Trophoblast cell (in vitro differentiated cells and primary cell): ENCODE data around the gene TACR1.

Experiments used
- DNase-seq, 2 donors: peaks; one replicate each; pipeline ENCODE4 v3.0.0-alpha.2; 2016
- H2AFZ ChIP-seq: 2 replicates; pipeline ENCODE4 v1.6.1; 2013; ENCODE audit warnings: low read length, moderate library complexity, mild to moderate bottlenecking; ENCODE audit not compliant: insufficient read depth, poor library complexity
- H2AK5ac ChIP-seq: 2 replicates; pipeline ENCODE4 v1.6.1; 2013; ENCODE audit warnings: mild to moderate bottlenecking, low read length
- H2BK120ac ChIP-seq: 2 replicates; pipeline ENCODE4 v1.6.1; 2013; ENCODE audit warnings: low read length, mild to moderate bottlenecking, moderate library complexity; ENCODE audit not compliant: insufficient read depth, poor library complexity
- H2BK12ac ChIP-seq: 2 replicates; pipeline ENCODE4 v1.6.1; 2013; ENCODE audit warnings: mild to moderate bottlenecking, low read length, moderate library complexity
- H2BK5ac ChIP-seq: 2 replicates; pipeline ENCODE4 v1.6.1; 2013; ENCODE audit warnings: low read length, low read depth, moderate library complexity, mild to moderate bottlenecking; ENCODE audit not compliant: poor library complexity
- H3K14ac ChIP-seq: 2 replicates; pipeline ENCODE4 v1.6.1; 2013; ENCODE audit warnings: mild to moderate bottlenecking, low read length
- H3K18ac ChIP-seq: 2 replicates; pipeline ENCODE4 v1.6.1; 2013; ENCODE audit warnings: mild to moderate bottlenecking, low read length
- H3K23ac ChIP-seq: 2 replicates; pipeline ENCODE4 v1.6.1; 2013; ENCODE audit warnings: low read length
- H3K27ac ChIP-seq: 2 replicates; pipeline ENCODE4 v1.5.1; 2013; ENCODE audit warnings: low read depth, mild to moderate bottlenecking, inconsistent platforms, low read length, moderate library complexity
- H3K27me3 ChIP-seq: 2 replicates; pipeline ENCODE4 v1.6.1; 2013; ENCODE audit warnings: inconsistent platforms, mild to moderate bottlenecking, low read length, moderate library complexity; ENCODE audit not compliant: insufficient read depth
- H3K36me3 ChIP-seq, 2 experiments: 1 replicate in 1 of 2; 2 replicates in 1 of 2; pipeline ENCODE4 v1.6.1; 2013; ENCODE audit warnings: low read length in 2 of 2, mild to moderate bottlenecking in 2 of 2, moderate library complexity in 1 of 2; ENCODE audit not compliant: insufficient read depth in 2 of 2, control insufficient read depth in 1 of 2
- H3K4ac ChIP-seq: 2 replicates; pipeline ENCODE4 v1.6.1; 2013; ENCODE audit warnings: low read depth, mild to moderate bottlenecking, low read length, moderate library complexity
- H3K4me1 ChIP-seq, 2 experiments: 1 replicate in 1 of 2; 2 replicates in 1 of 2; pipeline ENCODE4 v1.6.1; 2013; ENCODE audit warnings: low read length in 2 of 2, mild to moderate bottlenecking in 2 of 2, moderate library complexity in 1 of 2; ENCODE audit not compliant: insufficient read depth in 2 of 2, control insufficient read depth in 1 of 2
- H3K4me2 ChIP-seq: 2 replicates; pipeline ENCODE4 v1.6.1; 2013; ENCODE audit warnings: inconsistent platforms, mild to moderate bottlenecking, low read length, moderate library complexity
- H3K4me3 ChIP-seq: 2 replicates; pipeline ENCODE4 v1.5.1; 2013; ENCODE audit warnings: mild to moderate bottlenecking, low read depth, low read length, inconsistent platforms
- H3K79me1 ChIP-seq: one replicate; pipeline ENCODE4 v1.6.1; 2013; ENCODE audit warnings: low read length
- H3K79me2 ChIP-seq: 2 replicates; pipeline ENCODE4 v1.6.1; 2013; ENCODE audit warnings: low read length, mild to moderate bottlenecking; ENCODE audit not compliant: control insufficient read depth, insufficient read depth, poor library complexity
- H3K9ac ChIP-seq: 2 replicates; pipeline ENCODE4 v1.6.1; 2013; ENCODE audit warnings: mild to moderate bottlenecking, low read length
- H3K9me3 ChIP-seq: 2 replicates; pipeline ENCODE4 v1.6.1; 2013; ENCODE audit warnings: low read depth, mild to moderate bottlenecking, control low read depth, inconsistent platforms, low read length; ENCODE audit not compliant: insufficient read depth
- H4K12ac ChIP-seq: 2 replicates; pipeline ENCODE4 v1.6.1; 2013; ENCODE audit warnings: low read depth, mild to moderate bottlenecking, low read length, moderate library complexity
- H4K8ac ChIP-seq: 2 replicates; pipeline ENCODE4 v1.6.1; 2013; ENCODE audit warnings: low read depth, mild to moderate bottlenecking, low read length, moderate library complexity
- H4K91ac ChIP-seq: one replicate; pipeline ENCODE4 v1.6.1; 2013; ENCODE audit warnings: low read depth, mild to moderate bottlenecking, low read length, moderate library complexity
- WGBS: extraction: QIAGEN DNeasy Blood & Tissue Kit; methylation state at CpG from one replicate; pipeline ENCODE4 v1.1.7; 2013; ENCODE audit warnings: missing lambda C conversion rate; ENCODE audit not compliant: insufficient read length, insufficient coverage; ENCODE audit errors: extremely low coverage; 5-methylcytosine and 5-hydroxymethylcytosine counted together

The TACR1 gene

GRCh38 chr2:75087736-75088135 is 111.6 kb downstream of the TACR1 start:
- no peak overlapping the region for H2AK5ac ChIP-seq
- H3K4ac ChIP-seq = no peak overlapping the region
- no peak overlapping the region for H3K4me3 ChIP-seq
- no peak overlapping the region for H4K91ac ChIP-seq
- H3K9me3 ChIP-seq = no peaks in the 10 kb centered on the region
- peaks cover 2% of the 10 kb centered on the region for H3K79me2 ChIP-seq
- H2BK5ac ChIP-seq = no peak overlapping the region
- no peak overlapping the region for H3K14ac ChIP-seq
- H3K4me1 ChIP-seq = peaks cover 0 to 4% of the 10 kb centered on the region in 2 experiments
- H2BK12ac ChIP-seq = no peak overlapping the region
- H3K4me2 ChIP-seq = no peak overlapping the region
- H2BK120ac ChIP-seq = no peak overlapping the region
- no peaks in the 10 kb centered on the region for H3K27me3 ChIP-seq
- H3K23ac ChIP-seq = no peak overlapping the region
- H4K12ac ChIP-seq = no peak overlapping the region
- DNase-seq = no peak
- no CpG with 5 or more reads among the region's 2 CpGs for WGBS
- no peak overlapping the region for H4K8ac ChIP-seq
- H3K9ac ChIP-seq = no peak overlapping the region
- no peak overlapping the region for H3K18ac ChIP-seq
- no peak overlapping the region for H2AFZ ChIP-seq
- H3K79me1 ChIP-seq = no peaks in the 10 kb centered on the region
- no peaks in the 10 kb centered on the region for H3K36me3 ChIP-seq
- no peak overlapping the region for H3K27ac ChIP-seq

GRCh38 chr2:75079575-75079974 is 119.7 kb downstream of the TACR1 start:
- Histone ChIP-seq H3K36me3 (no peaks in the 10 kb centered on the region), H3K4ac (no peak overlapping the region), H3K23ac (no peak overlapping the region), H3K27ac (no peak overlapping the region), H2BK12ac (no peak overlapping the region), H4K8ac (no peak overlapping the region), H2BK120ac (no peak overlapping the region), H3K79me2 (no peaks in the 10 kb centered on the region), H2AFZ (no peak overlapping the region), H3K18ac (no peak overlapping the region), H4K91ac (no peak overlapping the region), H3K79me1 (no peaks in the 10 kb centered on the region), H3K4me1 (peaks cover 0 to 2% of the 10 kb centered on the region in 2 experiments), H4K12ac (no peak overlapping the region), H2BK5ac (no peak overlapping the region), H2AK5ac (no peak overlapping the region), H3K9me3 (no peaks in the 10 kb centered on the region), H3K4me2 (no peak overlapping the region), H3K14ac (no peak overlapping the region), H3K9ac (no peak overlapping the region), H3K27me3 (no peaks in the 10 kb centered on the region), H3K4me3 (no peak overlapping the region)
- DNase-seq = no peak
- no CpG with 5 or more reads among the region's 1 CpG for WGBS

DNA sequence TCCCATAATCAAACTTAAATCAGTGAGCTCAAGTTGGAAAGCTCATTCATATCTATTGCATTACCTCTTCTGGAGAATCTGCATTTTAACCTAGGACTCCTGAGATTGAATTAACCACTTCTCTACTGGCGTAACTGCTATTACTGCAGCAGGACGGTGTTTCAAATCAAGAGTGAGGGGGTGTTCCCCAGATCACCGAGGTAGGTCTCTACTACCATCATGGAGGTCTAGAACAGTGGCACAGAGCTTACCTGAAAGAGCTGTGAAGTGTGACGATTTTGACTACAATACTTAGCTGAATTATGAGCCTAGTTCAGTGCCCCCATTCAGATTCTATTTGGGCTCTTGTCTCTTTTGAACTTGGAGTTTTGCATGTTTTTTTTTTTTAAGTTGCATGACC is 121.4 kb downstream of the TACR1 start:
- H2AK5ac ChIP-seq = no peak overlapping the region
- no peaks in the 10 kb centered on the region for H3K36me3 ChIP-seq
- no peak overlapping the region for H2AFZ ChIP-seq
- no peak overlapping the region for H4K8ac ChIP-seq
- H3K79me2 ChIP-seq = no peaks in the 10 kb centered on the region
- DNase-seq = no peak
- H2BK120ac ChIP-seq = no peak overlapping the region
- H3K9me3 ChIP-seq = no peaks in the 10 kb centered on the region
- no peak overlapping the region for H3K14ac ChIP-seq
- no peak overlapping the region for H2BK12ac ChIP-seq
- H2BK5ac ChIP-seq = no peak overlapping the region
- H4K12ac ChIP-seq = no peak overlapping the region
- H3K4ac ChIP-seq = no peak overlapping the region
- no peaks in the 10 kb centered on the region for H3K27me3 ChIP-seq
- H4K91ac ChIP-seq = no peak overlapping the region
- H3K18ac ChIP-seq = no peak overlapping the region
- H3K9ac ChIP-seq = no peak overlapping the region
- H3K4me1 ChIP-seq = peaks cover 0 to 7% of the 10 kb centered on the region in 2 experiments
- H3K79me1 ChIP-seq = no peaks in the 10 kb centered on the region
- no peak overlapping the region for H3K4me3 ChIP-seq
- WGBS = no CpG with 5 or more reads among the region's 4 CpGs
- no peak overlapping the region for H3K27ac ChIP-seq
- no peak overlapping the region for H3K23ac ChIP-seq
- H3K4me2 ChIP-seq = no peak overlapping the region

GRCh38 chr2:75076088-75076487 is 123.2 kb downstream of the TACR1 start:
- Histone ChIP-seq H3K79me1 (peaks cover 2% of the 10 kb centered on the region), H3K9me3 (no peaks in the 10 kb centered on the region), H3K4me2 (no peak overlapping the region), H3K27ac (no peak overlapping the region), H3K27me3 (no peaks in the 10 kb centered on the region), H3K14ac (no peak overlapping the region), H3K18ac (no peak overlapping the region), H2AK5ac (no peak overlapping the region), H3K79me2 (no peaks in the 10 kb centered on the region), H2AFZ (no peak overlapping the region), H4K12ac (no peak overlapping the region), H3K4me3 (no peak overlapping the region), H2BK120ac (no peak overlapping the region), H3K4me1 (peaks cover 3 to 14% of the 10 kb centered on the region in 2 experiments), H2BK5ac (no peak overlapping the region), H3K9ac (no peak overlapping the region), H3K36me3 (no peaks in the 10 kb centered on the region), H3K4ac (no peak overlapping the region), H4K8ac (no peak overlapping the region), H2BK12ac (no peak overlapping the region), H4K91ac (no peak overlapping the region), H3K23ac (no peak overlapping the region)
- DNase-seq = no peak
- WGBS = no CpG with 5 or more reads among the region's 2 CpGs
